K562 (cell line): ENCODE results near the gene COX11.
A peak's percentile ranks its signal among the peaks of the same experiment; 100 is the strongest.

Source experiments
- CHD4 ChIP-seq: fragments of 200-600 bp; sonication (generic); IDR thresholded peaks from 3 replicates; pipeline ENCODE4 v1.6.1; 2012; ENCODE audit warnings: low read depth, mild to moderate bottlenecking, mixed read lengths, low read length, inconsistent platforms; ENCODE audit not compliant: insufficient read depth, insufficient replicate concordance, poor library complexity, severe bottlenecking
- ETS2 ChIP-seq: IDR thresholded peaks from 2 replicates; pipeline ENCODE4 v1.6.1; 2016; ENCODE audit warnings: borderline replicate concordance, missing genetic modification characterization, mild to moderate bottlenecking, moderate library complexity, missing compliant biosample characterization; ENCODE audit not compliant: poor library complexity, severe bottlenecking
- FOXP1 ChIP-seq: sonication (generic); formaldehyde crosslinking; IDR thresholded peaks from 2 replicates; pipeline ENCODE4 v1.8.0; 2022; ENCODE audit warnings: mild to moderate bottlenecking, missing genetic modification reagents
- NCOA6 ChIP-seq: fragments of 450-650 bp; IDR thresholded peaks from 2 replicates; pipeline ENCODE4 v1.6.1; 2017; ENCODE audit warnings: mild to moderate bottlenecking
- POLR2A ChIP-seq: fragments of 450-650 bp; conservative IDR thresholded peaks from 2 replicates; pipeline ENCODE4 v1.6.1; 2016
- RAD51 ChIP-seq: fragments of 450-650 bp; IDR thresholded peaks from 2 replicates; pipeline ENCODE4 v1.7.1; 2016; ENCODE audit warnings: low read depth, mild to moderate bottlenecking, borderline replicate concordance
- RFX1 ChIP-seq: fragments of 450-650 bp; IDR thresholded peaks from 2 replicates; pipeline ENCODE4 v1.6.1; 2016; ENCODE audit warnings: mild to moderate bottlenecking, moderate library complexity
- RFX7 ChIP-seq: fragments of 250-450 bp; sonication (Bioruptor Pico); IDR thresholded peaks from 2 replicates; pipeline ENCODE4 v1.5.1; 2021; ENCODE audit warnings: mild to moderate bottlenecking
- SLC30A9 ChIP-seq: fragments of 250-450 bp; sonication (Bioruptor Pico); IDR thresholded peaks from 2 replicates; pipeline ENCODE4 v1.8.0; 2022; ENCODE audit warnings: mild to moderate bottlenecking, moderate library complexity
- SMARCA4 ChIP-seq: fragments of 450-650 bp; IDR thresholded peaks from 2 replicates; pipeline ENCODE4 v1.6.1; 2016
- SMC3 ChIP-seq: conservative IDR thresholded peaks from 2 replicates; pipeline ENCODE4 v1.6.1; 2011; ENCODE audit warnings: low read depth, low read length, improper control_type of control experiment; ENCODE audit not compliant: insufficient read depth
- THRAP3 ChIP-seq: fragments of 450-650 bp; IDR thresholded peaks from 2 replicates; pipeline ENCODE4 v1.6.1; 2016; ENCODE audit warnings: mild to moderate bottlenecking, inconsistent platforms, borderline replicate concordance
- TF ChIP-seq, protein P1 (sequence below), 3 experiments: IDR thresholded peaks in 2 of 3; conservative IDR thresholded peaks in 1 of 3; 2 replicates each; pipeline ENCODE4 v1.5.1; 2011 to 2012; ENCODE audit warnings: low read length in 3 of 3, mild to moderate bottlenecking in 3 of 3, control low read depth in 2 of 3, improper control_type of control experiment in 1 of 3, inconsistent platforms in 1 of 3, low read depth in 1 of 3, mixed read lengths in 1 of 3, moderate library complexity in 1 of 3; ENCODE audit not compliant: insufficient read depth in 2 of 3

- TF ChIP-seq POLR2A (no peak), RFX1 (peak; percentile 62), SMC3 (no peak), SMARCA4 (no peak), RFX7 (no peak), SLC30A9 (no peak), RAD51 (no peak), FOXP1 (CRISPR knock-in tag) (no peak), ETS2 (no peak), NCOA6 (no peak), CHD4 (no peak), THRAP3 (no peak)
- TF ChIP-seq, protein P1, sequence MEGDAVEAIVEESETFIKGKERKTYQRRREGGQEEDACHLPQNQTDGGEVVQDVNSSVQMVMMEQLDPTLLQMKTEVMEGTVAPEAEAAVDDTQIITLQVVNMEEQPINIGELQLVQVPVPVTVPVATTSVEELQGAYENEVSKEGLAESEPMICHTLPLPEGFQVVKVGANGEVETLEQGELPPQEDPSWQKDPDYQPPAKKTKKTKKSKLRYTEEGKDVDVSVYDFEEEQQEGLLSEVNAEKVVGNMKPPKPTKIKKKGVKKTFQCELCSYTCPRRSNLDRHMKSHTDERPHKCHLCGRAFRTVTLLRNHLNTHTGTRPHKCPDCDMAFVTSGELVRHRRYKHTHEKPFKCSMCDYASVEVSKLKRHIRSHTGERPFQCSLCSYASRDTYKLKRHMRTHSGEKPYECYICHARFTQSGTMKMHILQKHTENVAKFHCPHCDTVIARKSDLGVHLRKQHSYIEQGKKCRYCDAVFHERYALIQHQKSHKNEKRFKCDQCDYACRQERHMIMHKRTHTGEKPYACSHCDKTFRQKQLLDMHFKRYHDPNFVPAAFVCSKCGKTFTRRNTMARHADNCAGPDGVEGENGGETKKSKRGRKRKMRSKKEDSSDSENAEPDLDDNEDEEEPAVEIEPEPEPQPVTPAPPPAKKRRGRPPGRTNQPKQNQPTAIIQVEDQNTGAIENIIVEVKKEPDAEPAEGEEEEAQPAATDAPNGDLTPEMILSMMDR (IDR thresholded peaks at IDR 0.05 in 2 of 3, conservative IDR thresholded peaks at IDR 0.05 in 1 of 3; ENCODE audit: insufficient read depth in 2 of 3, low read depth in 1 of 3, low read length in 3 of 3) = no peak
Measured at GRCh38 chr17:54980375-54980774, 11.9 kb upstream of the COX11 start.
